Ishikawa (cell line): ENCODE data around the gene PISD.

Source experiments
- CEBPB ChIP-seq: IDR thresholded peaks from 2 replicates; pipeline ENCODE4 v1.6.1; 2012
- CREB1 ChIP-seq: IDR thresholded peaks from 2 replicates; pipeline ENCODE4 v1.6.1; 2012; ENCODE audit warnings: low read depth
- EGR1 ChIP-seq: IDR thresholded peaks from 2 replicates; pipeline ENCODE4 v1.6.1; 2012
- EP300 ChIP-seq: IDR thresholded peaks from 2 replicates; pipeline ENCODE4 v1.6.1; 2012; ENCODE audit warnings: borderline replicate concordance
- FOXM1 ChIP-seq: IDR thresholded peaks from 2 replicates; pipeline ENCODE4 v1.6.1; 2012; ENCODE audit warnings: low read depth, borderline replicate concordance
- NFIC ChIP-seq: IDR thresholded peaks from 2 replicates; pipeline ENCODE4 v1.6.1; 2012
- RAD21 ChIP-seq: IDR thresholded peaks from 2 replicates; pipeline ENCODE4 v1.6.1; 2012; ENCODE audit warnings: low read depth
- REST ChIP-seq: IDR thresholded peaks from 2 replicates; pipeline ENCODE4 v1.6.1; 2012; ENCODE audit warnings: low read depth, mild to moderate bottlenecking
- TAF1 ChIP-seq: IDR thresholded peaks from 2 replicates; pipeline ENCODE4 v1.6.1; 2012; ENCODE audit warnings: low read depth, mild to moderate bottlenecking
- TCF12 ChIP-seq: IDR thresholded peaks from 2 replicates; pipeline ENCODE4 v1.6.1; 2012; ENCODE audit warnings: low read depth
- TEAD4 ChIP-seq: IDR thresholded peaks from 2 replicates; pipeline ENCODE4 v1.6.1; 2012
- TF ChIP-seq, protein P1 (sequence below): IDR thresholded peaks from 2 replicates; pipeline ENCODE4 v1.6.1; 2012

GRCh38 chr22:31682751-31683150 is 20.7 kb upstream of the PISD start:
- TF ChIP-seq REST, result no peak
- no peak for TF ChIP-seq TAF1
- no peak for TF ChIP-seq CEBPB
- no peak for TF ChIP-seq FOXM1
- no peak for TF ChIP-seq EP300
- TF ChIP-seq CREB1, result no peak
- TF ChIP-seq NFIC, result no peak
- no peak for TF ChIP-seq TCF12
- no peak for TF ChIP-seq EGR1
- TF ChIP-seq TEAD4, result no peak
- TF ChIP-seq, protein P1, sequence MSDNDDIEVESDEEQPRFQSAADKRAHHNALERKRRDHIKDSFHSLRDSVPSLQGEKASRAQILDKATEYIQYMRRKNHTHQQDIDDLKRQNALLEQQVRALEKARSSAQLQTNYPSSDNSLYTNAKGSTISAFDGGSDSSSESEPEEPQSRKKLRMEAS, result no peak
- no peak for TF ChIP-seq RAD21
